IMR-90 (cell line): ENCODE measurements around the gene KMT2E. TPM values are rescaled to one million over a fixed set of nuclear protein-coding genes. Genes with fewer than 3 reads are reported as not detected.
A peak's percentile ranks its signal among the peaks of the same experiment; 100 is the strongest.

Experiments used
- ATAC-seq: fragments of 200-7000 bp; cut with Tn5 transposase; 2 replicates; pipeline ENCODE4 v1.9.1; 2020; ENCODE audit warnings: low read depth, mild to moderate bottlenecking, moderate library complexity
- BruUV-seq: library from RNA; stranded (reverse); fragments of 400-500 nt; replicated peaks from 2 replicates; lab custom pipeline; 2021; lab: Mats Ljungman, UMichigan
- CTCF ChIA-PET: fragments of 300-600 bp; formaldehyde crosslinking; extraction: SDS; loops from one replicate; lab custom pipeline; 2021; ENCODE audit warnings: antibody characterized with exemption; lab: Yijun Ruan, JAX
- POLR2A ChIA-PET: fragments of 300-600 bp; sonication (Branson Sonifier 250); formaldehyde crosslinking; loops from one replicate; lab custom pipeline; 2022; ENCODE audit warnings: antibody characterized with exemption; ENCODE audit not compliant: unreplicated experiment; lab: Charles Lee
- DNase-seq: peaks from one replicate; pipeline ENCODE4 v3.0.0; 2013
- H2AFZ ChIP-seq: replicated peaks from 2 replicates; pipeline ENCODE3; 2013; ENCODE audit warnings: low read length, mild to moderate bottlenecking; ENCODE audit not compliant: poor library complexity
- H2AK5ac ChIP-seq: 2 replicates; pipeline ENCODE4 v1.6.1; 2013; ENCODE audit warnings: low read depth, low read length, inconsistent platforms
- H2AK9ac ChIP-seq: replicated peaks from 2 replicates; pipeline ENCODE3; 2013; ENCODE audit warnings: mild to moderate bottlenecking, low read depth, low read length, moderate library complexity; ENCODE audit not compliant: poor library complexity
- H2BK120ac ChIP-seq: 2 replicates; pipeline ENCODE4 v1.6.1; 2013; ENCODE audit warnings: low read depth, low read length, inconsistent platforms
- H2BK15ac ChIP-seq: 3 replicates; pipeline ENCODE4 v1.6.1; 2013; ENCODE audit warnings: low read depth, low read length, inconsistent platforms
- H2BK20ac ChIP-seq: 2 replicates; pipeline ENCODE4 v1.6.1; 2013; ENCODE audit warnings: low read depth, mild to moderate bottlenecking, inconsistent platforms, low read length, moderate library complexity
- H2BK5ac ChIP-seq: 2 replicates; pipeline ENCODE4 v1.6.1; 2013; ENCODE audit warnings: mild to moderate bottlenecking, low read depth, low read length, inconsistent platforms; ENCODE audit not compliant: poor library complexity, severe bottlenecking
- H3K14ac ChIP-seq: replicated peaks from 2 replicates; pipeline ENCODE4 v1.6.1; 2013; ENCODE audit warnings: low read depth, low read length, inconsistent platforms
- H3K18ac ChIP-seq: 2 replicates; pipeline ENCODE4 v1.6.1; 2013; ENCODE audit warnings: low read depth, low read length, control low read depth
- H3K23ac ChIP-seq: 2 replicates; pipeline ENCODE4 v1.6.1; 2013; ENCODE audit warnings: low read depth, low read length, inconsistent platforms
- H3K27ac ChIP-seq: 2 replicates; pipeline ENCODE4 v1.5.1; 2013; ENCODE audit warnings: mild to moderate bottlenecking, control low read depth, low read length; ENCODE audit not compliant: insufficient read depth
- H3K27me3 ChIP-seq: 2 replicates; pipeline ENCODE4 v1.6.1; 2013; ENCODE audit warnings: low read length; ENCODE audit not compliant: control insufficient read depth, insufficient read depth
- H3K36me3 ChIP-seq: 2 replicates; pipeline ENCODE4 v1.6.1; 2013; ENCODE audit warnings: low read length, mixed read lengths; ENCODE audit not compliant: control insufficient read depth, insufficient read depth
- H3K4ac ChIP-seq: 2 replicates; pipeline ENCODE4 v1.6.1; 2013; ENCODE audit warnings: low read depth, low read length, inconsistent platforms
- H3K4me1 ChIP-seq: 2 replicates; pipeline ENCODE4 v1.6.1; 2013; ENCODE audit warnings: low read length, mixed read lengths; ENCODE audit not compliant: control insufficient read depth, insufficient read depth
- H3K4me2 ChIP-seq: 2 replicates; pipeline ENCODE4 v1.6.1; 2013; ENCODE audit warnings: low read depth, mild to moderate bottlenecking, control low read depth, low read length, moderate library complexity
- H3K4me3 ChIP-seq: 2 replicates; pipeline ENCODE4 v1.5.1; 2013; ENCODE audit warnings: low read depth, mild to moderate bottlenecking, control low read depth, low read length, moderate library complexity; ENCODE audit not compliant: insufficient read depth
- H3K56ac ChIP-seq: 2 replicates; pipeline ENCODE4 v1.6.1; 2013; ENCODE audit warnings: low read length, inconsistent platforms; ENCODE audit not compliant: insufficient read depth; ENCODE audit errors: extremely low read depth
- H3K79me1 ChIP-seq, 2 experiments: 2 replicates each; pipeline ENCODE4 v1.6.1; 2013; ENCODE audit warnings: low read length in 2 of 2, inconsistent platforms in 1 of 2, low read depth in 1 of 2
- H3K9ac ChIP-seq: 2 replicates; pipeline ENCODE4 v1.6.1; 2013; ENCODE audit warnings: low read depth, low read length, control low read depth
- H3K9me1 ChIP-seq: 2 replicates; pipeline ENCODE4 v1.6.1; 2013; ENCODE audit warnings: low read length, inconsistent platforms; ENCODE audit not compliant: insufficient read depth
- H3K9me3 ChIP-seq: 2 replicates; pipeline ENCODE4 v1.6.1; 2013; ENCODE audit warnings: low read length; ENCODE audit not compliant: control insufficient read depth, insufficient read depth
- H4K20me1 ChIP-seq: 2 replicates; pipeline ENCODE4 v1.6.1; 2013; ENCODE audit warnings: low read length, inconsistent platforms; ENCODE audit not compliant: insufficient read depth
- H4K5ac ChIP-seq: 2 replicates; pipeline ENCODE4 v1.6.1; 2013; ENCODE audit warnings: mild to moderate bottlenecking, low read depth, low read length, control low read depth
- H4K8ac ChIP-seq, 2 experiments: 2 replicates each; pipeline ENCODE4 v1.6.1; 2013; ENCODE audit warnings: low read depth in 2 of 2, low read length in 2 of 2, control low read depth in 1 of 2, inconsistent platforms in 1 of 2
- H4K91ac ChIP-seq: 2 replicates; pipeline ENCODE4 v1.6.1; 2013; ENCODE audit warnings: low read depth, low read length, inconsistent platforms; ENCODE audit not compliant: insufficient read depth
- BHLHE40 ChIP-seq: fragments of 150-350 bp; IDR thresholded peaks from 2 replicates; pipeline ENCODE4 v1.6.1; 2016; ENCODE audit warnings: mild to moderate bottlenecking, low read depth, low read length
- CEBPB ChIP-seq: IDR thresholded peaks from 2 replicates; pipeline ENCODE4 v1.6.1; 2012; ENCODE audit warnings: low read depth, low read length, improper control_type of control experiment
- CHD1 ChIP-seq: IDR thresholded peaks from 2 replicates; pipeline ENCODE4 v1.6.1; 2012; ENCODE audit warnings: low read depth, low read length, improper control_type of control experiment
- CTCF ChIP-seq: conservative IDR thresholded peaks from 2 replicates; pipeline ENCODE4 v1.5.1; 2012; ENCODE audit warnings: mild to moderate bottlenecking, low read depth, low read length, improper control_type of control experiment
- ELK1 ChIP-seq: fragments of 150-350 bp; IDR thresholded peaks from 2 replicates; pipeline ENCODE4 v1.6.1; 2016; ENCODE audit warnings: low read depth, mild to moderate bottlenecking, low read length, moderate library complexity, borderline replicate concordance
- FOS ChIP-seq: fragments of 150-350 bp; IDR thresholded peaks from 2 replicates; pipeline ENCODE4 v1.6.1; 2016; ENCODE audit warnings: low read depth, low read length
- MAFK ChIP-seq: IDR thresholded peaks from 2 replicates; pipeline ENCODE4 v1.6.1; 2012; ENCODE audit warnings: low read depth, low read length, improper control_type of control experiment
- MAZ ChIP-seq: IDR thresholded peaks from 2 replicates; pipeline ENCODE4 v1.6.1; 2012; ENCODE audit warnings: low read depth, mild to moderate bottlenecking, low read length, improper control_type of control experiment, moderate library complexity, borderline replicate concordance
- MXI1 ChIP-seq: IDR thresholded peaks from 2 replicates; pipeline ENCODE4 v1.6.1; 2012; ENCODE audit warnings: low read depth, mild to moderate bottlenecking, low read length, moderate library complexity, borderline replicate concordance
- NFE2L2 ChIP-seq: fragments of 150-350 bp; IDR thresholded peaks from 2 replicates; pipeline ENCODE4 v1.6.1; 2016; ENCODE audit warnings: low read depth, mild to moderate bottlenecking, low read length
- POLR2A ChIP-seq: IDR thresholded peaks from 2 replicates; pipeline ENCODE4 v1.6.1; 2012; ENCODE audit warnings: mild to moderate bottlenecking, low read depth, low read length
- RAD21 ChIP-seq: IDR thresholded peaks from 2 replicates; pipeline ENCODE4 v1.6.1; 2012; ENCODE audit warnings: low read length, improper control_type of control experiment
- RCOR1 ChIP-seq: IDR thresholded peaks from 2 replicates; pipeline ENCODE4 v1.6.1; 2012; ENCODE audit warnings: mild to moderate bottlenecking, low read length, improper control_type of control experiment; ENCODE audit not compliant: insufficient replicate concordance
- RFX5 ChIP-seq: IDR thresholded peaks from 2 replicates; pipeline ENCODE4 v1.8.0; 2012; ENCODE audit warnings: low read depth, mild to moderate bottlenecking, low read length, moderate library complexity
- SMC3 ChIP-seq: fragments of 150-350 bp; IDR thresholded peaks from 2 replicates; pipeline ENCODE4 v1.6.1; 2016; ENCODE audit warnings: low read depth, mild to moderate bottlenecking, antibody characterized with exemption, low read length, moderate library complexity
- USF2 ChIP-seq: fragments of 150-350 bp; IDR thresholded peaks from 2 replicates; pipeline ENCODE4 v1.6.1; 2017; ENCODE audit warnings: mild to moderate bottlenecking, antibody characterized with exemption, low read length, low read depth
- WGBS, 2 experiments: methylation state at CpG; one replicate each; pipeline versions ENCODE4 v1.1.5 to v1.1.7; 2013; ENCODE audit warnings: missing lambda C conversion rate in 2 of 2; ENCODE audit not compliant: insufficient read length in 1 of 2; ENCODE audit errors: extremely low coverage in 2 of 2; 5-methylcytosine and 5-hydroxymethylcytosine counted together
- dilution Hi-C: fragments of 300-500 bp; cut with HindIII; formaldehyde crosslinking; loops from one replicate; pipeline ENCODE4 v1.14.3; 2018; ENCODE audit warnings: low sequenced_read_pairs; ENCODE audit not compliant: unreplicated experiment
- in situ Hi-C: fragments of 300-500 bp; cut with MboI; formaldehyde crosslinking; loops from 3 replicates; pipeline ENCODE4 v1.14.3; 2019; ENCODE audit warnings: low sequenced_read_pairs, inconsistent platforms, mixed read lengths
- intact Hi-C: fragments of 100-400 bp; cut with micrococcal nuclease; formaldehyde crosslinking; loops from 2 replicates; pipeline ENCODE4 v1.10.0; 2022
- polyA plus RNA-seq, 3 experiments: library from polyadenylated mRNA; depleted of rRNA; stranded (reverse); fragments of >200 nt; gene quantifications; 2 replicates each; pipeline ENCODE4 v1.2.3, GENCODE V29; 2012; ENCODE audit warnings: low replicate concordance in 1 of 3
- total RNA-seq: library from RNA; depleted of rRNA; stranded (reverse); fragments of >200 nt; gene quantifications from 2 replicates; pipeline ENCODE4 v1.2.3, GENCODE V29; 2012

Gene KMT2E
- total and polyA plus RNA-seq, 2 of the 4 experiments (the other 2 are of a cell fraction), result 16.8 to 79.2 TPM

- dilution Hi-C loops (no loop called here), intact Hi-C loops (no loop called here), in situ Hi-C loops (no loop called here)
- H3K36me3 ChIP-seq, result peaks cover 1% of the 10 kb centered on the region; the same call in 1 of the 2 replicates
- BruUV-seq, result no TSS peak
- H3K9ac ChIP-seq, result no peak overlapping the region
- H4K5ac ChIP-seq, result peak overlapping the region; percentile 99
- ATAC-seq (peak; percentile 39), DNase-seq (peak; percentile 92)
- H4K20me1 ChIP-seq, result no peaks in the 10 kb centered on the region
- H3K27me3 ChIP-seq, result no peaks in the 10 kb centered on the region
- H3K9me1 ChIP-seq, result peaks cover 16% of the 10 kb centered on the region
- WGBS, 2 experiments, result no CpG with 5 or more reads among the region's 3 CpGs
- H3K14ac ChIP-seq, result peak overlapping the region; percentile 99
- peak overlapping the region; percentile 100 for H3K4ac ChIP-seq
- peak overlapping the region; percentile 96 for H3K27ac ChIP-seq
- H2BK120ac ChIP-seq, result peak overlapping the region; percentile 98
- ChIA-PET CTCF (interaction anchor here (0.7 kb wide), 1 partner anchor 91 kb away, joined by 4 read pairs; no protein-coding TSS in a partner anchor), POLR2A (interaction anchor here (0.6 kb wide), 1 partner anchor 10 kb away, joined by 3 read pairs; no protein-coding TSS in a partner anchor)
- H3K9me3 ChIP-seq, result no peaks in the 10 kb centered on the region
- peak overlapping the region; percentile 98 for H3K18ac ChIP-seq
- no peak overlapping the region for H3K4me3 ChIP-seq
- peak overlapping the region; percentile 95 for H4K91ac ChIP-seq
- H3K56ac ChIP-seq, result peak overlapping the region; percentile 80
- TF ChIP-seq MXI1, result no peak
- no peak for TF ChIP-seq BHLHE40
- no peak for TF ChIP-seq CHD1
- no peak; the same call in 1 of the 2 replicates for TF ChIP-seq RAD21
- no peak for TF ChIP-seq NFE2L2
- TF ChIP-seq RCOR1, result no peak
- peak; percentile 38; the same call in 1 of the 2 replicates for TF ChIP-seq CEBPB
- no peak for TF ChIP-seq ELK1
- TF ChIP-seq SMC3, result no peak
- TF ChIP-seq MAZ, result no peak
- peak; percentile 84 for TF ChIP-seq USF2
- TF ChIP-seq CTCF, result no peak
- TF ChIP-seq POLR2A, result no peak
- TF ChIP-seq FOS, result no peak
- no peak for TF ChIP-seq RFX5
- no peak for TF ChIP-seq MAFK
- H2BK20ac ChIP-seq, result peak overlapping the region; percentile 98
- H3K23ac ChIP-seq, result peak overlapping the region; percentile 99
- peak overlapping the region; percentile 87 for H2BK15ac ChIP-seq
- peaks cover 24% of the 10 kb centered on the region for H3K4me1 ChIP-seq
- H2BK5ac ChIP-seq, result peak overlapping the region; percentile 98
- H2AK9ac ChIP-seq, result peak overlapping the region; percentile 88
- peak overlapping the region; percentile 73 for H3K4me2 ChIP-seq
- peaks cover 4 to 28% of the 10 kb centered on the region in 2 experiments; a peak in 3 of 4 replicates for H3K79me1 ChIP-seq
- H2AFZ ChIP-seq, result peak overlapping the region; percentile 52
- peak overlapping the region; percentile 98 for H2AK5ac ChIP-seq
- peak overlapping the region; percentile 68 to 99 for H4K8ac ChIP-seq
Measured at GRCh38 chr7:104973909-104974415, 40.0 kb upstream of the KMT2E start.
